DND-41 (cell line): Measurements from ENCODE around the gene FBN1.

Experiments
- EZH2 ChIP-seq: IDR thresholded peaks from 3 replicates; pipeline ENCODE4 v1.6.1; 2012; ENCODE audit warnings: borderline replicate concordance, low read depth, mild to moderate bottlenecking, moderate library complexity, low read length, inconsistent platforms; ENCODE audit not compliant: severe bottlenecking
- TF ChIP-seq, protein P1 (sequence below): IDR thresholded peaks from 2 replicates; pipeline ENCODE4 v1.5.1; 2012; ENCODE audit warnings: borderline replicate concordance, low read length, moderate library complexity, mild to moderate bottlenecking; ENCODE audit not compliant: poor library complexity, severe bottlenecking; ENCODE audit errors: extremely low read depth

DNA sequence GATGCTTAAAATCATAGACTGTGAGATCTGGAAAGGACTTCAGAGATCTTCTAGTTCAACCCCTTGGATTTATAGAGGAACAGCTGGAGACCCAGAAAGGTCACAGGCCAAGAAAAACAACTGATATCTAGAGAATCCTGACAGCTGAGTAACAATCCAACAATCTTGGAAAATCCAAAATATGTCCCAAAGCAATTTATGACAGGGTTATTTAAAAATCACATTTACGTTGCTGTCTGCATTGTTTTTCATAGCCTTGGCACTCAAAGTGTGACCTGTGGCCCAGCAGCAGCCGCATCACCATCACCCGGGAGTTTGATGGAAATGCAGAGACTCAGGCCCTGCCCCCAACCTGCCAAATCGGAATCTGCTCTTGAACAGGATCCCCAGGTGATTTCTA lies 78.8 kb downstream of the FBN1 start:
- TF ChIP-seq, protein P1, sequence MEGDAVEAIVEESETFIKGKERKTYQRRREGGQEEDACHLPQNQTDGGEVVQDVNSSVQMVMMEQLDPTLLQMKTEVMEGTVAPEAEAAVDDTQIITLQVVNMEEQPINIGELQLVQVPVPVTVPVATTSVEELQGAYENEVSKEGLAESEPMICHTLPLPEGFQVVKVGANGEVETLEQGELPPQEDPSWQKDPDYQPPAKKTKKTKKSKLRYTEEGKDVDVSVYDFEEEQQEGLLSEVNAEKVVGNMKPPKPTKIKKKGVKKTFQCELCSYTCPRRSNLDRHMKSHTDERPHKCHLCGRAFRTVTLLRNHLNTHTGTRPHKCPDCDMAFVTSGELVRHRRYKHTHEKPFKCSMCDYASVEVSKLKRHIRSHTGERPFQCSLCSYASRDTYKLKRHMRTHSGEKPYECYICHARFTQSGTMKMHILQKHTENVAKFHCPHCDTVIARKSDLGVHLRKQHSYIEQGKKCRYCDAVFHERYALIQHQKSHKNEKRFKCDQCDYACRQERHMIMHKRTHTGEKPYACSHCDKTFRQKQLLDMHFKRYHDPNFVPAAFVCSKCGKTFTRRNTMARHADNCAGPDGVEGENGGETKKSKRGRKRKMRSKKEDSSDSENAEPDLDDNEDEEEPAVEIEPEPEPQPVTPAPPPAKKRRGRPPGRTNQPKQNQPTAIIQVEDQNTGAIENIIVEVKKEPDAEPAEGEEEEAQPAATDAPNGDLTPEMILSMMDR: no peak
- TF ChIP-seq EZH2: no peak
